ENCODE data around the gene TRIM34. TPM values are rescaled to one million over a fixed set of nuclear protein-coding genes. Genes with fewer than 3 reads are reported as not detected.

TRIM34 gene
- total and polyA plus RNA-seq, 10 of the 15 experiments (the other 5 are each of a cell fraction or from before 2014, with no cell fraction given): 16.7 to 51.4 (median 21.5) TPM

DNA sequence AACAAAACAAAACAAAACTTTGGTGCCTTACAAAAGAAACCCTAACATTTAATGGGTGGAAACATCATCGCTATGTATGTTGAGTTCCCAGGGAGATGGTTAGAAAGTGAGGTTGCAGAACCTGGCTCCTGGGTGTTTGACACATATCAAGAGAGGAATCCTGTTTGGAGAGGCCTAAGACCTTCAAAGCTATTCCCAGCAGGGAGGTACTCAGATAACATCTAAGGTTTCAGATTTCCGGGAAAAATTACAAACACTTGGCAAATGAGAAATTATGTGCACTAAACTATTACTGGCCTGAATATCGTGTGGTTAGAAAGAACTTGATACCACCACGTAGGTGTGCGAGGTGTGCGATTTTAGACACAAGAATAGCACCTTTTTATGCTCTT is 41.6 kb downstream of the TRIM34 start:
- H3K36me3 ChIP-seq (ENCODE audit: control insufficient read depth in 2 of 2, insufficient read depth in 2 of 2, low read length in 1 of 2): peaks cover 0 to 33% of the 10 kb centered on the region in 2 experiments; a peak in 3 of 4 replicates
- H4K20me1 ChIP-seq (ENCODE audit: control insufficient read depth, insufficient read depth): no peaks in the 10 kb centered on the region
- no TSS peak for BruUV-seq (replicated peaks)
- no peak overlapping the region for H2AFZ ChIP-seq (ENCODE audit: control insufficient read depth, low read depth, low read length)
- RAD21 ChIA-PET (ENCODE audit: unreplicated experiment): no interaction called here
- no peak overlapping the region for H3K4me2 ChIP-seq (ENCODE audit: control insufficient read depth, insufficient read depth)
- POLR2A ChIA-PET: no interaction called here
- no peak for DNase-seq (ENCODE audit: low read depth, low spot score)
- H3K9me3 ChIP-seq (replicated peaks; ENCODE audit: control insufficient read depth, insufficient read depth, low read length): no peaks in the 10 kb centered on the region
- no peak for FAIRE-seq
- no peaks in the 10 kb centered on the region for H3K4me1 ChIP-seq (ENCODE audit: control insufficient read depth, insufficient read depth, low read length)
- H3K79me2 ChIP-seq (ENCODE audit: control insufficient read depth, insufficient read depth, low read length): no peaks in the 10 kb centered on the region; the same call in 1 of the 2 replicates
- 98% methylated on average over 6 of the region's 6 CpGs for WGBS (ENCODE audit: insufficient coverage, insufficient replicate concordance, low lambda C conversion rate, missing lambda C conversion rate)
- in situ Hi-C loops (cut with MboI): no loop called here
- no peak overlapping the region for H3K27ac ChIP-seq (ENCODE audit: control insufficient read depth, insufficient read depth)
- H3K9ac ChIP-seq (ENCODE audit: control insufficient read depth, insufficient read depth, low read length): no peak overlapping the region
- H3K27me3 ChIP-seq (replicated peaks in 1 of 2; ENCODE audit: control insufficient read depth in 2 of 2, insufficient read depth in 2 of 2, low read length in 1 of 2): no peaks in the 10 kb centered on the region
- TF ChIP-seq, protein P1, sequence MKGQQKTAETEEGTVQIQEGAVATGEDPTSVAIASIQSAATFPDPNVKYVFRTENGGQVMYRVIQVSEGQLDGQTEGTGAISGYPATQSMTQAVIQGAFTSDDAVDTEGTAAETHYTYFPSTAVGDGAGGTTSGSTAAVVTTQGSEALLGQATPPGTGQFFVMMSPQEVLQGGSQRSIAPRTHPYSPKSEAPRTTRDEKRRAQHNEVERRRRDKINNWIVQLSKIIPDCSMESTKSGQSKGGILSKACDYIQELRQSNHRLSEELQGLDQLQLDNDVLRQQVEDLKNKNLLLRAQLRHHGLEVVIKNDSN (IDR thresholded peaks at IDR 0.05; ENCODE audit: borderline replicate concordance, extremely low read length, insufficient read depth, low read depth, low read length): no peak
- TF ChIP-seq NFXL1 (IDR thresholded peaks at IDR 0.05; ENCODE audit: borderline replicate concordance): no peak
- TF ChIP-seq CBFB (IDR thresholded peaks at IDR 0.05; ENCODE audit: low read depth): no peak
- no peak for TF ChIP-seq TBL1XR1 (IDR thresholded peaks at IDR 0.05; ENCODE audit: low read depth, low read length)
- TF ChIP-seq TCF12 (IDR thresholded peaks at IDR 0.05; ENCODE audit: low read depth, low read length): no peak
- TF ChIP-seq IKZF1 (conservative IDR thresholded peaks at IDR 0.05): no peak
- TF ChIP-seq ETV6 (conservative IDR thresholded peaks at IDR 0.05 in 1 of 2, IDR thresholded peaks at IDR 0.05 in 1 of 2; ENCODE audit: borderline replicate concordance in 1 of 2, low read depth in 1 of 2): no peak
- no peak for TF ChIP-seq NR2C1 (IDR thresholded peaks at IDR 0.05)
- TF ChIP-seq GABPA (IDR thresholded peaks at IDR 0.05; ENCODE audit: low read depth): no peak
- TF ChIP-seq SMAD1 (IDR thresholded peaks at IDR 0.05; ENCODE audit: low read depth, partially characterized antibody): no peak
- no peak for TF ChIP-seq ZNF274 (IDR thresholded peaks at IDR 0.05; ENCODE audit: insufficient read depth, insufficient read length)
- TF ChIP-seq NR2F1 (conservative IDR thresholded peaks at IDR 0.05): no peak
- no peak for TF ChIP-seq ASH2L (IDR thresholded peaks at IDR 0.05; ENCODE audit: borderline replicate concordance, low read depth)
- TF ChIP-seq, protein P2, sequence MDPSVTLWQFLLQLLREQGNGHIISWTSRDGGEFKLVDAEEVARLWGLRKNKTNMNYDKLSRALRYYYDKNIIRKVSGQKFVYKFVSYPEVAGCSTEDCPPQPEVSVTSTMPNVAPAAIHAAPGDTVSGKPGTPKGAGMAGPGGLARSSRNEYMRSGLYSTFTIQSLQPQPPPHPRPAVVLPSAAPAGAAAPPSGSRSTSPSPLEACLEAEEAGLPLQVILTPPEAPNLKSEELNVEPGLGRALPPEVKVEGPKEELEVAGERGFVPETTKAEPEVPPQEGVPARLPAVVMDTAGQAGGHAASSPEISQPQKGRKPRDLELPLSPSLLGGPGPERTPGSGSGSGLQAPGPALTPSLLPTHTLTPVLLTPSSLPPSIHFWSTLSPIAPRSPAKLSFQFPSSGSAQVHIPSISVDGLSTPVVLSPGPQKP (IDR thresholded peaks at IDR 0.05; ENCODE audit: low read depth, low read length): no peak
- TF ChIP-seq, protein P3, sequence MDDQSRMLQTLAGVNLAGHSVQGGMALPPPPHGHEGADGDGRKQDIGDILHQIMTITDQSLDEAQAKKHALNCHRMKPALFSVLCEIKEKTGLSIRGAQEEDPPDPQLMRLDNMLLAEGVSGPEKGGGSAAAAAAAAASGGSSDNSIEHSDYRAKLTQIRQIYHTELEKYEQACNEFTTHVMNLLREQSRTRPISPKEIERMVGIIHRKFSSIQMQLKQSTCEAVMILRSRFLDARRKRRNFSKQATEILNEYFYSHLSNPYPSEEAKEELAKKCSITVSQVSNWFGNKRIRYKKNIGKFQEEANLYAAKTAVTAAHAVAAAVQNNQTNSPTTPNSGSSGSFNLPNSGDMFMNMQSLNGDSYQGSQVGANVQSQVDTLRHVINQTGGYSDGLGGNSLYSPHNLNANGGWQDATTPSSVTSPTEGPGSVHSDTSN (IDR thresholded peaks at IDR 0.05; ENCODE audit: insufficient replicate concordance, low read depth, low read length): no peak
- no peak for TF ChIP-seq MEF2B (IDR thresholded peaks at IDR 0.05; ENCODE audit: partially characterized antibody, poor library complexity, severe bottlenecking)
- TF ChIP-seq, protein P4, sequence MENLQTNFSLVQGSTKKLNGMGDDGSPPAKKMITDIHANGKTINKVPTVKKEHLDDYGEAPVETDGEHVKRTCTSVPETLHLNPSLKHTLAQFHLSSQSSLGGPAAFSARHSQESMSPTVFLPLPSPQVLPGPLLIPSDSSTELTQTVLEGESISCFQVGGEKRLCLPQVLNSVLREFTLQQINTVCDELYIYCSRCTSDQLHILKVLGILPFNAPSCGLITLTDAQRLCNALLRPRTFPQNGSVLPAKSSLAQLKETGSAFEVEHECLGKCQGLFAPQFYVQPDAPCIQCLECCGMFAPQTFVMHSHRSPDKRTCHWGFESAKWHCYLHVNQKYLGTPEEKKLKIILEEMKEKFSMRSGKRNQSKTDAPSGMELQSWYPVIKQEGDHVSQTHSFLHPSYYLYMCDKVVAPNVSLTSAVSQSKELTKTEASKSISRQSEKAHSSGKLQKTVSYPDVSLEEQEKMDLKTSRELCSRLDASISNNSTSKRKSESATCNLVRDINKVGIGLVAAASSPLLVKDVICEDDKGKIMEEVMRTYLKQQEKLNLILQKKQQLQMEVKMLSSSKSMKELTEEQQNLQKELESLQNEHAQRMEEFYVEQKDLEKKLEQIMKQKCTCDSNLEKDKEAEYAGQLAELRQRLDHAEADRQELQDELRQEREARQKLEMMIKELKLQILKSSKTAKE (IDR thresholded peaks at IDR 0.05; ENCODE audit: low read depth, poor library complexity, severe bottlenecking): no peak
- TF ChIP-seq TCF3 (IDR thresholded peaks at IDR 0.05; ENCODE audit: borderline replicate concordance, insufficient read depth, low read depth, low read length): no peak
- TF ChIP-seq DPF2 (IDR thresholded peaks at IDR 0.05): no peak
- CTCF ChIA-PET: no interaction called here
- no peak overlapping the region for H3K4me3 ChIP-seq
- ATAC-seq: no peak
- intact Hi-C loops (cut with micrococcal nuclease; ENCODE audit: unreplicated experiment): no loop called here
- SMC1A ChIA-PET (ENCODE audit: uncharacterized antibody, unreplicated experiment): no interaction called here
